ENCODE data around the gene GSE1.

The GSE1 gene

GRCh38 chr16:85650135-85650843 lies 37.2 kb downstream of the GSE1 start:
- DNase-seq (ENCODE audit: low read depth) = no peak

GRCh38 chr16:85650844-85651628 lies 37.9 kb downstream of the GSE1 start:
- no peak for DNase-seq (ENCODE audit: low read depth)

GRCh38 chr16:85651629-85652430 lies 38.7 kb downstream of the GSE1 start:
- DNase-seq (ENCODE audit: low read depth) = no peak

GRCh38 chr16:85652431-85653221 lies 39.5 kb downstream of the GSE1 start:
- no peak for DNase-seq (ENCODE audit: low read depth)

GRCh38 chr16:85653290-85653891 lies 40.3 kb downstream of the GSE1 start:
- DNase-seq (ENCODE audit: low read depth) = no peak

GRCh38 chr16:85654251-85655095 lies 41.4 kb downstream of the GSE1 start:
- no peak for DNase-seq (ENCODE audit: low read depth)

- no peak for DNase-seq (ENCODE audit: low read depth)
These were observed 42.4 kb downstream of the GSE1 start for GRCh38 chr16:85655216-85656129.

- DNase-seq (ENCODE audit: low read depth) = no peak
These were observed 43.5 kb downstream of the GSE1 start for GRCh38 chr16:85656351-85657266.

- DNase-seq (ENCODE audit: low read depth) = no peak
These were observed 44.1 kb downstream of the GSE1 start for GRCh38 chr16:85657267-85657650.

- no peak for DNase-seq (ENCODE audit: low read depth)
These were observed 44.9 kb downstream of the GSE1 start for GRCh38 chr16:85657996-85658395.

- DNase-seq (ENCODE audit: low read depth) = no peak
These were observed 45.6 kb downstream of the GSE1 start for GRCh38 chr16:85658504-85659326.

GRCh38 chr16:85659336-85659735 lies 46.2 kb downstream of the GSE1 start:
- DNase-seq (ENCODE audit: low read depth) = no peak

GRCh38 chr16:85659805-85660511 lies 46.8 kb downstream of the GSE1 start:
- no peak for DNase-seq (ENCODE audit: low read depth)

- no peak for DNase-seq (ENCODE audit: low read depth)
These were observed 48.0 kb downstream of the GSE1 start for GRCh38 chr16:85660843-85661739.

GRCh38 chr16:85661740-85662481 lies 48.8 kb downstream of the GSE1 start:
- no peak for DNase-seq (ENCODE audit: low read depth)
